GM06990 (cell line): ENCODE measurements around the gene EXOSC9.

Experiments used
- DNase-seq: peaks from one replicate; pipeline ENCODE4 v3.0.0-alpha.2; 2011; ENCODE audit not compliant: insufficient read length; ENCODE audit errors: extremely low read depth
- H3K27me3 ChIP-seq: replicated peaks from 2 replicates; pipeline ENCODE4 v1.6.0; 2011; ENCODE audit warnings: low read length; ENCODE audit not compliant: control insufficient read depth, insufficient read depth
- H3K36me3 ChIP-seq: 2 replicates; pipeline ENCODE4 v1.5.1; 2011; ENCODE audit warnings: low read length; ENCODE audit not compliant: control insufficient read depth, insufficient read depth
- H3K4me3 ChIP-seq: replicated peaks from 2 replicates; pipeline ENCODE4 v1.5.1; 2011; ENCODE audit warnings: low read depth, mild to moderate bottlenecking, control low read depth, low read length
- TF ChIP-seq, protein P1 (sequence below): IDR thresholded peaks from 2 replicates; pipeline ENCODE4 v1.5.1; 2011; ENCODE audit warnings: low read length, control low read depth, mild to moderate bottlenecking, inconsistent platforms; ENCODE audit not compliant: insufficient read depth, poor library complexity, severe bottlenecking

EXOSC9 gene

DNA sequence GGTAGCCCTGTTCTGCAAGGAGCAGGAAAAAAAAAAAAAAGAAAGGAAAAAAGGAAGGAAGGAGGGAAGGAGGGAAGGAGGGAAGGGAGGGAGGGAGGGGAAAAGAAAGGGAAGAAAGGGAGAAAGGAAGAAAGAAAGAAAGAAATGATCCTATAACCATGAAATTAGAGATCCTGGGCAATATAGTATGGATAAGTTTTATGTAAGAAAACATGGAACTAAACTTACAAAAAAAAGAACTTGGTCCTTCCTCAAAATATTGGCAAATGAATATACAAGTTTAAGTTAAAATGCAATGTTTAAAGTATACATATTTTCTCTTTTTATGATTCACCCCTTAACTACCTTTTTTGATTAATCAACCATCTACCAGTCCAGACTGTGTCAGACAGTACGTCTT, 50.2 kb downstream of the EXOSC9 start:
- Histone ChIP-seq H3K4me3 (no peak overlapping the region), H3K27me3 (no peaks in the 10 kb centered on the region), H3K36me3 (no peaks in the 10 kb centered on the region; the same call in 1 of the 2 replicates)
- DNase-seq = no peak
- TF ChIP-seq, protein P1, sequence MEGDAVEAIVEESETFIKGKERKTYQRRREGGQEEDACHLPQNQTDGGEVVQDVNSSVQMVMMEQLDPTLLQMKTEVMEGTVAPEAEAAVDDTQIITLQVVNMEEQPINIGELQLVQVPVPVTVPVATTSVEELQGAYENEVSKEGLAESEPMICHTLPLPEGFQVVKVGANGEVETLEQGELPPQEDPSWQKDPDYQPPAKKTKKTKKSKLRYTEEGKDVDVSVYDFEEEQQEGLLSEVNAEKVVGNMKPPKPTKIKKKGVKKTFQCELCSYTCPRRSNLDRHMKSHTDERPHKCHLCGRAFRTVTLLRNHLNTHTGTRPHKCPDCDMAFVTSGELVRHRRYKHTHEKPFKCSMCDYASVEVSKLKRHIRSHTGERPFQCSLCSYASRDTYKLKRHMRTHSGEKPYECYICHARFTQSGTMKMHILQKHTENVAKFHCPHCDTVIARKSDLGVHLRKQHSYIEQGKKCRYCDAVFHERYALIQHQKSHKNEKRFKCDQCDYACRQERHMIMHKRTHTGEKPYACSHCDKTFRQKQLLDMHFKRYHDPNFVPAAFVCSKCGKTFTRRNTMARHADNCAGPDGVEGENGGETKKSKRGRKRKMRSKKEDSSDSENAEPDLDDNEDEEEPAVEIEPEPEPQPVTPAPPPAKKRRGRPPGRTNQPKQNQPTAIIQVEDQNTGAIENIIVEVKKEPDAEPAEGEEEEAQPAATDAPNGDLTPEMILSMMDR = no peak

DNA sequence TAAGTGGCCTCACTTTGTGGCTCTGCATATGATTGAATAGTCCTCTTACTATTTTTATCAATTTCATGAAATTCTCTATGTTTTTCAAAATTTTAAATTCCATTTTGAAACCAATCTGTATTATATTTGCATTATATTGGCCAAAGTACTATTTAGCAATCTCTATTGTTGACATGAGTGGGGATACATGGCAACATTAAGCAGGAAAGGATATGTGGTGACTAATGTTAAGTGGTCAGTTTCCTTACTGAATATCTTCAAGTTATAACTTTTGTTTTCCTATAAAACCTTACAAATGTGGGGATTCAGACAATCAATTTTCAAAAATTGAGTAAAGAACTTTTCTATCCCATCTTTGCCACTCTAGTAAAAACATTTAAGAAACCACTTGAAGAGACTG, 59.0 kb downstream of the EXOSC9 start:
- Histone ChIP-seq H3K27me3 (no peaks in the 10 kb centered on the region), H3K4me3 (no peak overlapping the region), H3K36me3 (no peaks in the 10 kb centered on the region)
- DNase-seq = no peak
- TF ChIP-seq, protein P1 = no peak

DNA sequence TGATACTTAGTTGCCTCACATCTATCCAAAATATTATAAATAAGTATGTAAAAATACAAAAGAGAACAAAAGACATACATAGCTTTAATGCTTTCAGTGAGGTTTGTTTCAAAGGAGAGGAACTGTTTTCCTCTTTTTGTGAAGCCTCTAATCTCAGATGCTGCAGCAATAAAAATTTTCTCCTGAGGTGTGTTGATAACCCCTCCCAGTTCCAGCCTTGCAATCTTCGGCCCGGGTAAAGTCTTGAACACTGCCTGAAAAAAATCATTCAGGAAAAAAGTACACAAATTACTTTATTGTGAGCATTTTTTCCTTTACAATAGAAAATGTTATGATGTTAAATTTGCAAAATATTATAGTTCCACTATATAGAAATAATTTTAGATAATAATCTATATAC, 60.3 kb downstream of the EXOSC9 start:
- no peak for DNase-seq
- Histone ChIP-seq H3K36me3 (no peaks in the 10 kb centered on the region), H3K27me3 (no peaks in the 10 kb centered on the region), H3K4me3 (no peak overlapping the region)
- TF ChIP-seq, protein P1 = no peak

DNA sequence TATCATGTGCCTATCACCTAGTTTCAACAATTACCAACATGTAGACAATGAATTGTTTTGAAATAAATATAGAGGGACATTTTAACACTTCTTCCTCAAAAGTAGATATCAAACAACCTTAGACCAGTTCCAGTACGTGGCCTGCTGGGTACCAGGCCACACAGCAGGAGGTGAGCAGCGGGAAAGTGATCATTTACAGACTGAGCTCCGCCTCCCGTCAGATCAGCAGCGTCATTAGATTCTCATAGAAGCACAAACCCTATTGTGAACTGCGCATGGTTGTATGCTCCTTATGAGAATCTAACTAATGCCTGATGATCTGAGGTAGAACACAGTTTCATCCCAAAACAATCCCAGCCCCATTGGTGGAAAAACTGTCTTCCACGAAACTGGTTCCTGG, 62.7 kb downstream of the EXOSC9 start:
- no peak overlapping the region for H3K4me3 ChIP-seq
- no peak for DNase-seq
- no peaks in the 10 kb centered on the region for H3K27me3 ChIP-seq
- TF ChIP-seq, protein P1 = no peak
- H3K36me3 ChIP-seq = no peaks in the 10 kb centered on the region
